Cerebellar nuclear complex (tissue), 1 donor: ENCODE data around the gene MTPN.

Experiments used
- DNase-seq, 2 experiments: peaks; one replicate each; lab custom pipeline; 2025; lab: John Stamatoyannopoulos, UW

MTPN gene, protein sequence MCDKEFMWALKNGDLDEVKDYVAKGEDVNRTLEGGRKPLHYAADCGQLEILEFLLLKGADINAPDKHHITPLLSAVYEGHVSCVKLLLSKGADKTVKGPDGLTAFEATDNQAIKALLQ

DNA sequence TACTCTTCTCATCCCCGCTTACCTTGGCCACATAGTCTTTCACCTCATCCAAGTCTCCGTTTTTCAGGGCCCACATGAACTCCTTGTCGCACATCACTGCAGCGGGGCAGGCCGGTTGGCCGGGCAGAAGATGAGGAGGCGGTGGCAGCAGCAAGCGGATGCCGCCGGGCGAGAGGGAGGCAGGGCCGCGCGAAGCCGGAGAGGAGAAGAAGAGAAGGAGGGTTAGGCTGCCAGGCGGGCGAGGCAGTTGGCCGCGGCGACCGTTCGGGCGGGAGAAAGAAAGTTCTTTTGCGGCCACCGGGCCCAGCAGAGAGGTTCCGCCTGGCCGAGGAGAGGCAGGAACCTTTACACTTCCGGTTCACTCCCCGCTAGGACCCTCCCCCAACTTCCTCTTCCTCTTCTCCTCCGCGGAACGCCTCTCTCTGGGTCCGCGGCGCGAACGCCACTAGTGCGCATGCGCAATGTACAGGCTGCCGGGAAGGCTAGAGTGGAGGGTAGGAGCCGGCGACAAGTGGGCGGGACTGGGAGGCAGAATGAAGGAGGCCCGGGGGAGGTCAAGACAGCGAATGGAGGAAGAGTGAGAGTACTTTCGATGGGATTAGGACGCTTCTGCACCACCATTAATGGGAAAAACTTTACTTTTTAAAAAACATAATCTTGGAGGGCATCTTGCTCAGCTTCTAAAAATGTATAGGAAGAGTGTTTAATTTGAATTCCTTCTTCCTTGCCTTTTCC, at the start of gene MTPN:
MTPN (minus strand) TSS at position 353 of the 735 bp plus-strand sequence; CDS start at position 94, 259 bp downstream.
- DNase-seq: peak; percentile 90 to 97

DNA sequence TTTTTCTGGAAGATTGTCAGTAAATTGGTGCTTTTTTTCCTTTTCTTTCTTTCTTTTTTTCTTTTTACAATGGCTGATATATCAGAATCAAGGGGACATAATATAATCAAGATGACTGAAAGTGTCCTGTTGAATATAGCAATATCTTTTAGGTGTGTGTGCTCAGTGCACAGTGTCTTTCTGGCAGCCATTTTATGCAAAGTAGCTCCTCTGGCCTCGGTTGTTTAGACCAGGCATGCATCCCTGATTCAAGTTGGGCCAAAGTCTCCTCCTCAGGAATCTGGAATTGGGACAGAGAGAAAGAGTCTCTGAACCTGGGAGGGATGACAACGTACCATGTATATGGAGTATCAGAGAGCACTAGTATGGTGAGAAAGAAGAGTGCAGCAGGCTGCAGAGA, 49.0 kb upstream of the MTPN start:
- DNase-seq: no peak

DNA sequence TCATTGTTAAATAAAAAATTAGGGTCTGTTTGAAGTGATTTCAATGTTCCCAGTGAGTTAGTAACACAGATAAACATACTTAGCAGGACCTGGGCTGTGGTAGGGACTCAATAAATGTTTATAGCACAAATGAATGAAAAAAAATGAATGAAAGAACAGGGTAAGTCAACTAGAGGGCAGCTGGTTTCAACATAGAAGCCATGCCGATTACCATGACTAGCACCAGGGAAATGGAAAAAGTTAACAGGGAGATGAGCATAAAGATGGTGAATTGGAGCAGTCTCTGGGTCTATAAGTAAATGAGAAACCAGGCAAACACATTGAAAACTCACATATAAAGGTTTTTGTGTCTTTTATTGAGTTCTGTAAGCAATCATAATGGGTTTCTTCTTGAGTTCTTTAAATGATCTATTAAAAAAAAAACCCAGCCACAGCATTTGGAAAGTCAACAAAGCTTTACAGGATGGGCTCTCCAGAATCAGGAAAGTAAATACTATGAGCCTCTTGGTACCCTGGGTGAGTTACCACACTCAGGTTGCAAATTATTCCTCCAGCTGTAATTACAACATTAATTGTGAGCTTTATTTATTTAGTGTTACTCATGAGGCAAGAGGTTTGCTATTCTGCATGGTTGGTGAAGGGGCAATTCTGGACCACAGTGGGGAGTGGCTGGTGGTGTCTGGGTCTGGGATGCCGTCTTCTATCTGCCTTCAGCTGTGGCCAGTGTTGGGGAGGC, 46.1 kb upstream of the MTPN start:
- no peak for DNase-seq

DNA sequence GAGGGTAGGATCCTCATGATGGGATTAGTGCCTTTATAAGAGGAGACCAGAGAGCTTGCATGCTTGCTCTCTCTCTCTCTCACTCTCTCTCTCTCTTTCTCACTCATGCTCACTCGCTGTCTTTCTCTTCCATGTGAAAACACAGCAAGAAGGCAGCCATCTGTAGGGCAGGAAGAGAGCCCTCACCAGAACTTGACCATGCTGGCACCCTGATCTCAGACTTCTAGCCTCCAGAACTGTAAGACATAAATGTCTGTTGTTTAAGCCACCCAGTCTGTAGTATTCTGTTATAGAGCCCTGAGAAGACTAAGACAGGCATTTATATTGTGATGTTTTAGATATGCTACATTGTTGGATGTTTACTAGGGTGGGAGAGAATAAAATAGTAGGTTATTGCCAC, 43.4 kb upstream of the MTPN start:
- DNase-seq: no peak

DNA sequence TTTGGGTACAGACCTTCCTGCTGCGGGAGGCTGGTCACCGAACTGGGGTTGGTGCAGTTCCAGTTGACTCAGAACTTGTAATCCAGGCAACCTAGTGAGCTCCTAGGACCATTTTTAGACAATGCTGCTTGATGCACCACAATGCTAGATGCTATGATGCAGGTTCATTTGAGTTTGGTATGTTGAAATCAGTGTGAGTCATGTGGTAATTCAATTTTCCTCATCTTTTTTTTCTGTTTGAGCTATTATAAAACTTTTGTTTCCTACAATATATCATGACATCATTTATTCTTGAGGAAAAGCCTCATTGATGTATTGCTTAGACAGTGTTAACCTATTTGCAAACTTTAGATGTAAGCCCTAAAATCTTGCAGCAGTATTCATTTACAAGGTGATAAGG, 40.9 kb upstream of the MTPN start:
- DNase-seq: no peak

DNA sequence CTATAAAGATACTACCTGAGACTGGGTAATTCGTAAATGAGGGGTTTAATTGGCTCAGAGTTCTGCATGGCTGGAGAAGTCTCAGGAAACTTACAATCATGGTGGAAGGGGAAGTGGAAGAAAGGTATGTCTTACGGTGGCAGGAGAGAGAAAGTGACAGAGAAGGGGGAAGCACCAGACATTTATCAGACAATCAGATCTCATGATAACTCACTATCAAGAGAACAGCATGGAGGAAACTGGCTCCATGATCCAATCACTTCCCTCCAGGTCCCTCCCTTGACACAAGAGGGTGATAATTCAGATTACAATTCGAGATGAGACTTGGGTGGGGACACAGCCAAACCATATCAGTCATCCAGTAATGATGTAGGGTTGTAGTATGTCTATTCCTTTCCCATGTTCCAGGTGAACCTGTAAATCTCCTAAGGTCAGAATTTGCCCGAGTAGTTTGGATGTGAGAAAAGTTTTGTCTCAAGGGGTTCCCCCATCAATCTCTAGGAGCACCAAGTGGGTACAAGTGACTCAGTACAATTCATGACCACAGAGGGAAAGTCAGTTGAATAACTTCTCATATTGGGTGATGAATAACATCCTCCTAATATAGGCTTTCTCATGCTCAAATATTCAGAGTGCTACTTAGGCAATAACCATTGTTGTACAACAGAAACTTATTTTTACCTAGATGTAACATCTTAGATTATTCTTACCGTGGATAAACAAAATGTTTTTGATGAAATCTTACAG, 39.7 kb upstream of the MTPN start:
- DNase-seq: no peak

DNA sequence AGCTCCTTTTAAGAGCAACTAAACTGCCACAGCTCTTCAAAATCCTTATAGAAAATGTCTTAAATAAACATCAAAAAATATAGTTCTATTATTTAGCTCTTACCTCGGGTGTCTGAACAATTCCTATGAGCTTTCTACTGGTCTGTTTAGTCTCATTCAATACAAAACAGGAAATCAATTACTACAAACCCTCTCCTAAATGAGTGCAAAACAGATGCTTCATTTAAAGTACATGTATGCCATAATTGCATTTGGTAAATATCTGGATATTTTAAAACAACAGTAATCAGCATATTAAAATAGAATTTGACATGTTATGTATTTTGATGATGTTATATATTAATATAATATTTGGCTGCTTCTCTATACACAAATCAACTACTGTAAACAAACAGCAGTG, 38.5 kb upstream of the MTPN start:
- no peak for DNase-seq

DNA sequence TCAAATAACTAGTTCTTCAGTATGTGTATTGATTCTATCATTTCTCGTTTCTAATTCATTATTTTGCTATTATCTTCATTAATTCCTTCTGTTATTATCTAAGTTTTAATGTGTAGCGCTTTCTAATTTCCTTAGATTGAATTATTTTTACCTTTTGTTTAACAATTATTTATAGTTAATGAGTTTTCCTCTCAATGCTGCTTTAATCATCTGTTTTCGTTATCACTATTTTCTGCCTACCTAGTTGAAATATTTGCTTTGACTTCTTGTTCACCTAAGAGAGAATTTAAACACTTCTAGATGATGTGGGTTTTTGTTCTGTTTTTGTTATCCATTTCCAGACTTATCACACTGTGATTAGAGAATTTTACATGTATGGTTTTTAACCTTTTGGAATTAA, 37.5 kb upstream of the MTPN start:
- no peak for DNase-seq

DNA sequence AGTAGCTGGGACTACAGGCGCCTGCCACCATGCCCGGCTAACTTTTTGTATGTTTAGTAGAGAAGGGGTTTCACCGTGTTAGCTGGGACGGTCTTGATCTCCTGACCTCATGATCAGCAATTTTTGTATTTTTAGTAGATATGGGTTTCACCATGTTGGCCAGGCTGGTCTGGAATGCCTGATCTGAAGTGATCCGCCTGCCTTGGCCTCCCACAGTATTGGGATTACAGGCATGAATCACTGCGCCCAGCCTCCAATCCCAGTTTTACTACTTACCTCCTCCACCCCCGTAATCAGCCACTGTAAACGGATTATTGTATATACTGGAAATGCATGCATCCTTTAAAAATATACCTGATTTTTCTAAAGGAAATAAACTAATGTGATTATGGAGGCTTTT, 35.1 kb upstream of the MTPN start:
- DNase-seq: no peak

DNA sequence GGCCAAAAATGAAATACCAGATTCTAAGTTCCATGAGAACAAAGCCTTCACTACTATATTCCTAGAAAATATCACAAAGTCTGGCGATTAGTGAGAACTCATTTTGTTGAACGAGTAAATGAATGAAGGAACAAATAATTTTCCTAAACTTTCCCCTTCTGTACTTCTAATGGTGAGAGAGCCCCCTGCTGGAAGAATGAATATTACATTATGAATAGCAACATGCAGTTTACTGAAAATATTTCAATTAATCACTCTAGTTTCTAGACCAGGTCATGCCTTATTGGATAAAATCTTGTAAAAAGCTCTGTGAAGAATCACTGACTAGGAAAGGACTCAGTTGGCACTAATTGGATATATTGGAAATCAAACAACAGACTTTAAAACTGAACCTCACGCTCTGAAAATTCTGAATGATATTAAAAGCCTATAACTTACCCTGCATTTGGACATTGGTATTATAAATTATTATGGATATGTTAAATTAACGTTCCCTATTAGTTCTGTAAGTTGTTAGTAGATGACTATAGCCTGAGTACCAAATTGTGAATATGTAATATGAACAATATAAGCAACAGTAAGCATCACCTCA, 32.4 kb upstream of the MTPN start:
- no peak for DNase-seq

DNA sequence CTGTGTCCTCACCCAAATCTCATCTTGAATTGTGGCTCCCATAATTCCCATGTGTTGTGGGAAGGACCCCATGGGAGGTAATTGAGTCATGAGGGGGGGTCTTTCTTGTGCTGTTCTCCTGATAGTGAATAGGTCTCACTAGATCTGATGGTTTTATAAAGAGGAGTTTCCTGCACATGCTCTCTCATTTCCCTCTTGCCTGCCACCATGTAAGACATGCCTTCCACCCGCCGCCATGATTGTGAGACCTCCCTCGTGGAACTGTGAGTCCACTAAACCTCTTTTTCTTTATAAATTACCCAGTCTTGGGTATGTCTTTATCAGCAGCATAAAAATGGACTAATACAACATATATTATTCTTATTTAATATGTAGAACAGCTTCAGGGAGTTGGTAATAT, 29.0 kb upstream of the MTPN start:
- DNase-seq: no peak

DNA sequence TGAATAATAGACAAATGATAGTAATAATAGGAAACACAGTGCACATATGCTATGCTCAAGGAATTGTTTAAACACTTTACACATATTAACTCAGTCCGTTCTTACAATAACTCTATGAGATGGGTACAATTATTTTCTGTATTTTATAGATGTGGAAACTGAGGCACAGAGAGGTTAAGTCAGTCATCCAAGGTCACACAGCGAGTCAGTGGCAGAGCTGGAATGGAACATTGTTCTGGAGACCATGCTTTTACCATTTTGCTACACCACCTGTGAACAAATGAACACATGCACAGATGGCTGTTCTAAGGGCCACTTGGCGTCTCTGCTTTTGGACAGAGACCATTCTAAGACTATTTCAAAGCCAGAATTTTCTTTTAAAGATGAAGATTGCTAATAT, 26.9 kb upstream of the MTPN start:
- DNase-seq: no peak

DNA sequence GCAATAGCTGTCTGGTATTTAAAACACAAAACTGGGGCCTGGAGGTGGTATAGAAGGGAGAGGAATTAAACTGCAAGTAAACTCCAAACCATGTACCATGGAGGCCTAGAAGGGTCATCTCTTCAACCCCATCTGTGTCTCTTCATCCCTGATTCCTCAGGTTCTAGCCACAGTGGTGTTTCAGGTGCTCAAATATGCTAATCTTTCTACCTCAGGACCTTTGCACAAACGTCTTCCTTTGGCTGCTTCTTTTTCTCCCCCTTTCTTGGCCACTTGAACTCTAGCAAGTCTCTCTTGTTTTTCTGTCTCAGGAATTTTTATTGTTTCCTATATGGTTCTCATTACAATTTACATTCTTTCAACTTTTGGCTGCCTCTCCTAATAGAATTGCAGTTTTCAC, 25.6 kb upstream of the MTPN start:
- DNase-seq: no peak

DNA sequence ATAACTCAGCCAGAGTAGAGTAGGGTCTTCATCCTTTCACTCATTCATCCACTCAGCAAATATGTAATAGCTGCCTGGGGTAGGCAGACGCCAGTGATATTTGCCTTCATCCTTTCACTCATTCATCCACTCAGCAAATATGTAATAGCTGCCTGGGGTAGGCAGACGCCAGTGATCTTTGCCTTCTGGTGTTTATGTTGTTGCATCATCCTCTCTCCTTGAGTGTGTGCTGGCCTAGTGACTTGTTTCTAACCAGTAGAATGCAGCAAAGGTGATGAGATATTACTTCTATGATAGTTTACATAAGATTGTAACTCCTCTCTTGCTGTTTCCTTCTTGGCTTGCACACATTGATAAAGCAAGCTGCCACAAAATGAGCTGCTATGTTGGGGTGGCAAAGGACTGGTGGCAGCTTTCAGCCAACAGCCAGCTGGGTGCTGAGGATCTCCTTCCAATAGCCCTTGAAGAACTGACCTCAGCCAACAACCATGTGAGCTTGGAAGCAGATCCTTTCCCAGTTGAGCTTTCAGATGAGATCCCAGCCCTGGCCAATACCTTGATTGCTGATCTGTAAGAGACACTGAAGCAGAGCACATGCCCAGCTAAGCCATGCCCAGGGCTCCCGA, 23.2 kb upstream of the MTPN start:
- DNase-seq: no peak

DNA sequence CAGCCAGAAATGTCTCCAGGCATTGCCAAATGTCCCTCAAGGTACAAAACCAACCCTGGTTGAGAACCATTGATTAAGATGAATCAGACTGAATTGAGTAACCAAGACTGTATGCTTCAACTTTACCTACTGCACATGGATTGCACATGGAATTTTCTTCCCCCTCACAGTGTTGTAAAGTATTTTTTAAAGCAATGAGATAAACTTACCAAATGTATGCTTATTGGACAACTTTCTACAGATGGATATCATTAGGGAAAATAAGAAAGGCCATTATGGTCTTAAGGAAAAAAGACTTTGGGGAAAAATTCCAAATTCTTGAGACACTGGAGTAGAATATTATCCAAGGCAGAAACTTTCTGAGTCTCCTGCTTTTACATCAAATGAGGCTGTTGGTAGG, 20.9 kb upstream of the MTPN start:
- no peak for DNase-seq

DNA sequence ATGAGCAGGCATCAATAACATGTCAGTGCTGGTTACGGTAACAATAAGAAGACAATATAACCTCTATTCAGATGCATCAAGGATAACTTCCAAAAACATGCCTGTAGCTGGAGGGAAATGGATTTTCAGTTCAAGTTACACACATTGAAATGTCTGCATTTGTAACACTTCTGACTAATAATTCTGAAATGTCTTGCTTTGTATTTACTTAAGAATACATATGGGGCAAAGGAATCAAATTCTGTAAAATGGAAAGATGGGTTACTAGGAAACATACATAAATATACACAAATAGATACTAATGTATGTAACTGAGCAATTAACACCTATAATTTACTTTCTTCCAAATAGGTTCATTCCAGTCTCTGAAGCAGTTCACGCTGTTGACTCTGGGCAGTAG, 18.6 kb upstream of the MTPN start:
- DNase-seq: no peak

DNA sequence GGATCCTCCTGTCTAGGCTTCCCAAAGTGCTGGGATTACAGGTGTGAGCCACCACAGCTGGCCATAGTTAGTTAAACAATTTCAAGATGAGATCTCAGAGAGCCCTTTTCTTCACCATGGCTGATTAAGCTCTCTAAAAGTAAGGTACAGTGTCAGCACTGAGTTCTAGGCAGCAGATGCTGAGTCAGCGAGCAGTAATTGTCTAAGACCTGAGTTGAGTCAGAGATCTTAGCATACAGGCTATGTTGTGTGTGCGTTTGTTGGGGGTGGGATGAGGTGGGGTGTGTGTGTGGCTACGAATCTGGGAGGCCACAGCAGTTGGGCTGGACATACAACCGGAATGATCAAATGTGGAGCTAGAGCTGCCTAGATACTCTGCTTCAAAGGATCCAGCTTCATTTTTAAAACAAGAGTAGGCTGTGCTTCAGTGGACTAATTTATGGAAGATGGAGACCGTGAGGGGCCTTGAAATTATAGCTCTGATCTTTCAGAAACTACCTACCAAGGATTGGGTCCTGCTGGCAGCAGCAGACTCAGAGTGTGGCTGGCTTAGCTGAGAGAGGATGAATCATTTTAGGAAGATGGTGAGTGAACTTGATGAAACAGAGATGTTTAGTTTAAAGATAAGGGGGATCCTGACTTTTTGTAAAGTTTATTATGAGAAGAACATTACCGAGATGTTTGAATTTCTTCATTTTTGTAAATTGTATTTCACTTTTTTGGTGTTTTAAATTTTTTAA, 17.5 kb upstream of the MTPN start:
- no peak for DNase-seq

DNA sequence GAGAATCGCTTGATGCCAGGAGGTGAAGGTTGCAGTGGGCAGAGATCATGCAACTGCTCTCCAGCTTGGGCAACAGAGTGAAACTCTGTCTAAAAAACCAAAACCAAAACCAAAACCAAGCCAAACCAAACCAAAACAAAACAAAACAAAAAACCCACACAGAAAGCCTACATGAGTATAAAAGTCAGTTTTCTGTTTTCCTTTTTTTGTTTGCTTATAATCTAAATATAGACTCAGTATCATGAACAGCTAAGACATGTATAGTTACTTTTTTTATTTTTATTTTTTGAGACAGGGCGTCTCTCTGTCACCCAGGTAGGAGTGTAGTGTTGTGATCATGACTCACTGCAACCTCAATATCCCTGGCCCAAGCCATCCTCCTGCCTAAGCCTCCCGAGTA, 16.8 kb upstream of the MTPN start:
- DNase-seq: no peak

DNA sequence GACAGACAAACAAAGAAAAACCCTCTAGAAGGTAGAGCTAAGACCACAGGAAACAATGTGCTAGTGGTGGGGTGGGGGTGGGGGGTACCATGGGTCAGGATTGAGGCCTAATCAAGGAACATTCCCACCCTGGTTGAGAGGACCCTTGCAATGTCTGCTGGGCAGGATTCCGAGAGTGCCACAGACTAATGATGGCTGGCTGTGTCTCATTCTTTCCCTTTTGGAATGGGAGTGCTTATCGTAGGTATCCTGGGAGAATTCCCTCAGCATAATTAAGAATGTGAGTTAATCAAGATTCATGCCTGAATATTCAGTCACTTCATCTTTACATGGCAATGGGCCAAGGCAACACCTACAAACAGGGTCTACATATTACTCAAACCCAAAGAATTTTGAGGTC, 14.7 kb upstream of the MTPN start:
- no peak for DNase-seq

DNA sequence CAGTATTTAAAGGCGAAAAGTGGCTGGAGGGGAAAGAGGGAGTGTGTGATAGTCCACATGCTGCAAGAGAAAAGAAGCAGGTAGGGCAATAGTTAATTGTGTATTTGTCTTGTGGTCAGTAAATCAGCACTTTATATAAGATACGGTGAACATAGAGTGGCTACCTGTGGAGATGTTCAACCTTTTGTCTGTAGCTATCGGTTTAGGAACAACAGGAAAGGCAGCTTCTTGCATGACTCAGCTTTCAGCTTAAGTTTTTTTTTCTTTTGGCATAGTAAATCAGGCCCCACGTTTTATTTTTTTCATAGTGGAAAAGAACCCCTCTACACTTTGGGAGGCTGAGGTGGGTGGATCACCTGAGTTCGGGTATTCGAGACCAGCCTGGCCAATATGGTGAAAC, 14.2 kb upstream of the MTPN start:
- no peak for DNase-seq

DNA sequence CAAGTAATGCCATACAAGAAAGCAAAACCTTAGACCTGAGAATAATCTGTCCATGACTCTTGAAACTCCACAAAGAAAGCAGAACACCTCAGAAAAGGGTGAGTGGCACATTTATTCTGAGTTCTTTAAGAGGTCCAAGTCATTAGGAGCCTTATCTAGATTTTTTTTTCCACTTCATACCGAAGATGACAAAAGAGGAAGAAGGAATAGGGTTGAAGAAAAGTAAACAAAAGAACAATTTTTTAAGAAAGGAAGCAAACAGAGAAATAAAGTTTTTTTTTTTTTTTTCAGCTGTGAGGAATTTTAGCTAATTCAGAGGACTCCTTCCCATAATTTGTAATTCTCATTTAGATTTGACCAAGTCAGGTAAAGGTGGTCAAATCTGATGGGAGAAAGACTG, 13.1 kb upstream of the MTPN start:
- no peak for DNase-seq
